NCI-H2227 (cell line): ENCODE results near the gene PRKAG2.
"Not testable (repeated sequence)": the region's sequence is repeated elsewhere in the genome, so short reads cannot be mapped to it uniquely, and the experiment has no call there.

Experiments
- DNase-seq: peaks from one replicate; lab custom pipeline; 2025; ENCODE audit not compliant: unreplicated experiment; lab: John Stamatoyannopoulos, UW

Gene PRKAG2

DNA sequence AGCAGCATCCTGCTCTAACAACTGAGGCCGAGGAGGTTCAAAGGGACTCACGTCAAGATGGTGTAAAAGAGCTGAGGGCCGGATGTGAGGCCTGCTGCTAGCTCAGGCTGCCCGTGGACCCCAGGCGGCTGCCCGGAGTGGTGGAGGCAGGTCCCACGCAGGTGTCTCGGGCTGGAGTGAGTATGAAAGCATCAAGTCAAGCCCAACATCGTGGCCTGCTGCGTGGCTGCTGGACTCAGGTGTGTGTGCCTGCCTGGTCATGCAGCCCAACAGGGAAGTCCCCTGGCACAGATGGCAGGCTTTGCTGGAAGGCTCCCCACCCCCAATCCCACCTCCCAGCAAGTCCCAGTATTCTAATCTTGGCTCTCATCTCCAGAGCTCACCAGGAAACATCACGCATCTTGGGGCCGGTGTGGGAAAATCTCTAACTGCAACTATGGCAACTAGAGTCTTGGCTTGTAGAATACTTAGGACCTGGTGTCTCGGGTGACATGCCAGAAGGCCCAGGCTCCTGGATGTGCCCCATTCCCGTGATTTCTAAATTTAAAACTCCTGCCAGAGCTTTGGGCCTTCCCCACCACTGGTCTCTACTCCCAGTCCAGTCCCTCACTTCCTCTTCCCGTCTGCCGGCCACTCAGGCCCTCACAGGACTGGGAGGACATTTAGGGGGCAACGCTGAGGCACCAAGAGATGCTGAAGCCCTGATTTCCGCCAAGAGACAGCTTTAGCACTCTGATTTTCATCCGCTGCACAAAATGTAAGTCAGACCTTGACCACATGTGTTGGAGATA is 85.9 kb downstream of the PRKAG2 start:
- DNase-seq = no peak

- no peak for DNase-seq
Observed at GRCh38 chr7:151790095-151790829, 86.7 kb downstream of the PRKAG2 start.

DNA sequence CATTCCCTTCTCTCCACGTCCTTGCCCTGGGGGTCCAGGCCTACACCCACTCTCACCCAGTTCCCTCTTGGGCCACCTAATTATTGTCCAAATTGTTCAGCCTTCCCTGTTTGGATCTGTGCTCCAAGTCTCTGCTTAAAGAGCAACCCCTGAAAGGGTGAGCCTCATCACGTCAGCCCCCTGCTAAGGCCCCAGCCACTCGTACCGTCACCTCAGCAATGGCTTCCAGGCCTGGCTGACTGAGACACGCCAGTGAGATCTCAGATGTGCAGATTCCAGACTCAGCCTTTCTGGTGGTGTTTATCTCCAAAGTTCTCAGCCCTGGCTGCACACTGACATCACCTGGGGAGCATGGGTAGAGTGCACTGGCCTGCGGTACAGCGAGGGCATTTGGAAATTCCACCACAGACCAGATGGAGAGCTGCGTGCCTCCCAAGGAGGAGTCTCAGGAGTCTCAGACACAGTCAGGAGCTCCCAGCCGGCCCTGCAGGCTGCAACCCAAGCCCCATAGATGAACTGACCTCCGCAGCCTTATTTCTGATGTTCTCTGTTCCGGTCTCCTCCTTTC is 87.5 kb downstream of the PRKAG2 start:
- DNase-seq = no peak

DNA sequence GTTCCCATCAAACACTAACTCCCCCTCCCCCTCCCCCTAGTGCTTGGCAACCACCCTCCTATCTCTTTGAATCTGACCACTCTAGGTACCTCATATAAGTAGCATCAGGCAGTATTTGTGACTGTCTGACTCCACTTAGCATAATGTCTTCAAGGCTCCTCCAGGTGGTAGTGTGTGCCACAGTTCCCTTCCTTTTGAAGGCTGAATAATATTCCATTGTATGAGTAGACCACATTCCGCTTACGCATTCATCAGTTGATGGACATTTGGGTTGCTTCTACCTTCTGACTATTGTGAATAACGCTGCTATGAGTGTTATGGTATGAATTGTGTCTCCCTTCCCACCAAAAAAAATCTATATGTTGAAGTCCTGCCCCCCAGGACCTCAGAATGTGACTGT is 89.6 kb downstream of the PRKAG2 start:
- DNase-seq = no peak

DNA sequence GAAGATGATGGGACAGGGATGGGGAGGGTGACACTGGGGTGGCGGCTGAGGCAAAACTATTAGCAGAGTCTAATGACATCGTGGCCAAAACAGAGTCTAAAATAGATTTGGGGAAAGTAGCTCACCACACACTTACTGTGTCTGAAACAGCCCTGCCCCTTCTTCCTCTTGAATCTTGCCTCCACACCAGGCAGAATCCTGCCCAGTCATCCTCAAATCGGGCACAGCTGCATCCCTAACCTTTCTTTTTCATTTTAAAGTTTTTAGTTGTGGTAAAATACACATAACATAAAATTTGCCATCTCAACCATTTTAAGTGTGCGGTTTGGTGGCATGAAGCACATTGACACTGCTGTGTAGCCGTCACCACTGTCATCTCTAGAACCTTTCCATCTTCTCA is 90.0 kb downstream of the PRKAG2 start:
- no peak for DNase-seq

- DNase-seq = no peak
Observed at GRCh38 chr7:151786241-151786640, 90.7 kb downstream of the PRKAG2 start.

- DNase-seq = no peak
Observed at GRCh38 chr7:151785681-151785965, 91.3 kb downstream of the PRKAG2 start.

GRCh38 chr7:151784853-151785680 is 91.8 kb downstream of the PRKAG2 start:
- DNase-seq = no peak

DNA sequence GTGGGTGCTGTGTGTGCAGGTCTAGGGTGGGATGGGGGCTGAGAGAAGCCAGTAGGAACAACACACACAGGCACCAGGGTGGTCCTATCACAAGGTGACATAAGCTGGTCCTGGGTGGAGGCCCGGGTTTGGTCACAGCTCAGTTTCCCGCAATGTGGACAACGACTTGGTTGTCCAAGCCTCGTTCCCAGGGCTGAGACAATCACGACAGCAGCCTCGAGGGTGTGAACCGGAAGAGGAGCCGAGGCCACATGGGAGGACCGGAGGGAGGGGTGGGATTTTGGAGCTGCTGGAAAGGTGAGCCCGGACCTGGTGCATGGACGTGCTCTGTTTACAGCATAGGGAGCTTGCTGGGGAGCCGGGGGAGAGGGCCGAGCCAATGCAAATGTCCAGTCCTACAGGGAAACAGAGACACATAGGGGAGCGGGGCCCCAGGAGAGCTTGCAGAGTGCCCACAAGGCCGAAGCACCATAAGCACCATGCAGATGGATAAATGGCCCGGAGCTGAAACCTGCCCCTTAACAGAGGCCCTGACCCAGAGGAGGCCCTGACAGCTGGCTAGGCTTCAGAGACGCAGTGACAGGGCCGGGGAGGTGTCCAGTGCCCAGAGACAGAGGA is 92.8 kb downstream of the PRKAG2 start:
- no peak for DNase-seq

GRCh38 chr7:151782598-151783448 is 94.1 kb downstream of the PRKAG2 start:
- no peak for DNase-seq

- not testable (repeated sequence) for DNase-seq
Observed at GRCh38 chr7:151782256-151782597, 94.7 kb downstream of the PRKAG2 start.

DNA sequence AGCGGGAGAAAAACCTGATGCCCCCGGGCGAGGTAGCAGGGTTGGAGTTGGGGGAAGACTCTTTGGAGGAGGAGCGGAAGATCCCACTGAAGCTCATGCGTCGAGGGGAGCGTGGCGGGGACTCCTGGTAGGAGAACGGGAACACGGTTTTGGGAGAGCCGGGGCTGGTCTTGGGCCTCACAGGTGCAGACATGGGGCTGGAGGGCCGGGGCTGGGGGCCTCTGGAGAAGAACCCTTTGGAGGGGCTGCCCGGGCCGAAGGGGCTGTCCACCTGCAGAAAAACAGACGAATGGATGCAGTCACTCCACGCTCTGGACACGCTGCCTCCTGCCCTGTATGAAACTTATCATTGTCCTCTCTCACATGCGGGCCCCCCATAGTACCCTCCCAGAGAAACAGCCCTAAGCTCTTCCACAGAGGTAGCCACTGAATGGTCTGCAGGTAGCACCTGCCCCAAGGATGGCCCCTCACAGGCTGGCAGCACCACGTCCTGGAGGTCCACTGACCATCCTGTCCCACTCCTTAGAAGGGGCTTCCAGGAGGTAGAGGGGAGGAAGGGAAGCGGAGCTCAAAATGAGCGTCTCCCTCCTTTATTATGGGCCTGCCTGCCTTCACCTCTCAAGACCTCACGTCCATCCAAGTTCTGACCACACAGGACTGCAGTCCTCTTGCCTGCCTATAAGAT is 95.6 kb downstream of the PRKAG2 start:
- DNase-seq = no peak

DNA sequence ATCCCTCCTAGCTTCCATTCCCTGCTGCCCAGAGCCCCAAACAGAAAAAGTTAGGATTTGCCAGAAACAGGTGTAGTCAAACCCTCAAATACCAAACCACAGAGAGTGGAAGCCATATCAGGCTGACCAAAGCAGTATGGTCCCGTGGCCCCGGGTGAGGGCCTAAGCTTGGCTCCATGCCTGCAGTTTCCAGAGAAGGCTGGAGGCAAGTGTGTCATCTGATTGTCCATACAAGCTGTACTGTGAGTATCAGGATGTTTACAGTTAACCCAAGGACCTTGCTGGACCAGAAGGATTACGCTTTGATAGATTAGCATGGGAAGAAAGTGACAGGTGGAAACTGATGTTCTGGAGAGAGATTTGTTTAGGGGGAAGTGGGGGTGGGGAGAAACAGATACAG is 96.3 kb downstream of the PRKAG2 start:
- DNase-seq = no peak

- DNase-seq = no peak
Observed at GRCh38 chr7:151779678-151780077, 97.2 kb downstream of the PRKAG2 start.

GRCh38 chr7:151779255-151779654 is 97.7 kb downstream of the PRKAG2 start:
- DNase-seq = no peak

DNA sequence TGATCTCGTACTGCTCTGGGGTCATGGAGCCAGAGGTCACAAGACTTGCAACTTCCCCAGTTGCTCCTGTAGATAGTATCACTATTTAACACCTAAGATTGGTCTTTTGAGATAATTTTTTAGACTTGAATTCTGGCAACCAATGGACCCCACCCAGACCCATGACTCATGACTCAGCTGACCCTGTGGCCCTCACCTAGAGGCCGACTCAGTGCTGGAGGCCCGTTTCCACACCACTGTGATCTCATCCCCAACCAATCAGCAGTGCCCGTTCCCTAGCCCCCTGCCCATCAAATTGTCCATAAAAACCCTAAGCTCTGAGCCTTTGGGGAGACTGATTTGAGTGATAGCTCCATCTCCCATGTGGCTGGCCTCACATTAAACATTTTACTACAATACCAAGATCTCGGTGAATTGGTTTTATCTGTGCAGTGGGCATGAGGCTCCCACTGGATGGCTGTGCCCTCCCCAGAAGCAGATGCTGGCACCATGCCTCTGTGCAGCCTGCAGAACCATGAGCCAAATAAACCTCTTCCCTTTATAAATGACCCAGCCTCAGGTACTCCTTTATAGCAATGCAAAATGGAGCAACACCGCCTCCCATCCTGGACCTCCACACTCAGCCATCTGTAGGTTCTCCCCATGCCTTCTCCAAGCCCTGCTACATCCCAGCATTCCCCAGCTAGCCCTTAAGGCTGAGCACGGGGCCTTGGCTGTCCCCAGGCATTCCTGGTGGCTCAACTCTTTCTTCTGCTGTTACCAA is 98.8 kb downstream of the PRKAG2 start:
- no peak for DNase-seq

GRCh38 chr7:151777495-151777880 is 99.4 kb downstream of the PRKAG2 start:
- no peak for DNase-seq

- DNase-seq = no peak
Observed at GRCh38 chr7:151776876-151777494, 99.9 kb downstream of the PRKAG2 start.

DNA sequence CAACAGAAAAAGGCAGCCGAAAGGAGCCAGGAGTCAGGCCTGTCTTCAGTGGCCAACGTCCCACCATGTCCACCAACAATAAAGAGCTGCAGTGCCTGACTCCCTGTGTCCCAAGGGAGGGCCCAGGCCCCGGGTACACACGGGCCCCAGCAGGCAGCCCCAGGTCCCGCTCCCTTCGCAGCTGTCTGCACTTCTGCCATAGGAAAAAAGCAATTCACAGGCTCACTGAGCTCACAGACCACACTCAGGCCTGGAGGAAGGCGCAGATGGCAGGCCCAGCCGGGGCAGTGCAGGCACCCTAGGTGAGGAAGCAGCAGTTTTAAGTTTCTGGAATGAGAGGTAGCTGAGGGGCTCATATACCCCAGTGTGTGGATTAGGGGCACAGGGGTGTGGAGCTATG is 100.5 kb downstream of the PRKAG2 start:
- no peak for DNase-seq
